BE2C (cell line): ENCODE data around the gene LDB2.

ENCODE experiments used
- DNase-seq: peaks from one replicate; pipeline ENCODE4 v3.0.0-alpha.2; 2020
- H3K27me3 ChIP-seq: fragments of 250-450 bp; sonication (Bioruptor Pico); 2 replicates; pipeline ENCODE4 v1.5.1; 2020; ENCODE audit warnings: mild to moderate bottlenecking
- H3K36me3 ChIP-seq: fragments of 250-450 bp; sonication (Bioruptor Pico); 2 replicates; pipeline ENCODE4 v1.5.1; 2020; ENCODE audit warnings: mild to moderate bottlenecking
- H3K4me1 ChIP-seq: fragments of 250-450 bp; sonication (Bioruptor Pico); 2 replicates; pipeline ENCODE4 v1.5.1; 2020
- H3K4me3 ChIP-seq: 2 replicates; pipeline ENCODE4 v1.5.1; 2011; ENCODE audit warnings: low read depth, low read length
- H3K9me3 ChIP-seq: fragments of 250-450 bp; sonication (Bioruptor Pico); 2 replicates; pipeline ENCODE4 v1.5.1; 2020
- TF ChIP-seq, protein P1 (sequence below): IDR thresholded peaks from 2 replicates; pipeline ENCODE4 v1.5.1; 2012; ENCODE audit warnings: mild to moderate bottlenecking, low read depth, low read length

Gene LDB2

GRCh38 chr4:16591272-16591826 is 307.1 kb downstream of the LDB2 start:
- TF ChIP-seq, protein P1, sequence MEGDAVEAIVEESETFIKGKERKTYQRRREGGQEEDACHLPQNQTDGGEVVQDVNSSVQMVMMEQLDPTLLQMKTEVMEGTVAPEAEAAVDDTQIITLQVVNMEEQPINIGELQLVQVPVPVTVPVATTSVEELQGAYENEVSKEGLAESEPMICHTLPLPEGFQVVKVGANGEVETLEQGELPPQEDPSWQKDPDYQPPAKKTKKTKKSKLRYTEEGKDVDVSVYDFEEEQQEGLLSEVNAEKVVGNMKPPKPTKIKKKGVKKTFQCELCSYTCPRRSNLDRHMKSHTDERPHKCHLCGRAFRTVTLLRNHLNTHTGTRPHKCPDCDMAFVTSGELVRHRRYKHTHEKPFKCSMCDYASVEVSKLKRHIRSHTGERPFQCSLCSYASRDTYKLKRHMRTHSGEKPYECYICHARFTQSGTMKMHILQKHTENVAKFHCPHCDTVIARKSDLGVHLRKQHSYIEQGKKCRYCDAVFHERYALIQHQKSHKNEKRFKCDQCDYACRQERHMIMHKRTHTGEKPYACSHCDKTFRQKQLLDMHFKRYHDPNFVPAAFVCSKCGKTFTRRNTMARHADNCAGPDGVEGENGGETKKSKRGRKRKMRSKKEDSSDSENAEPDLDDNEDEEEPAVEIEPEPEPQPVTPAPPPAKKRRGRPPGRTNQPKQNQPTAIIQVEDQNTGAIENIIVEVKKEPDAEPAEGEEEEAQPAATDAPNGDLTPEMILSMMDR = no peak

DNA sequence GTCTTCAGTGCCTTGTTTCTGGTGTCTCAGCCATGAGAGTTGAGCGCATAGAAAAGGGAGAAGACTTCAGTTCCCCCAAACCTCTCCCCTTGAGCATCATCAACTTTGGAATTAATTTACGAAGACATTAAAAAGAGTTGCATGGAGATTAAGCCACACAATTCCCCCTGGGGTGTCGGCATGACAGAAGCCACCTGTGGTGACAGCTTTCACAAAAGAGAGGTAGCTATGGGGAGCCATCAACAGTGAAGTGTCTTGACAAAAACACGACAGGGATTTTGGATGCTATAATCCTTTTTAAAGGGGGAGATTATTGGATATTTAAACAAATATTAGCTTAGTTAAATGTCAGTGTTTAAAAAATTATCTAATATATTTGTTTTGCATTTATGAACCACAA is 307.6 kb downstream of the LDB2 start:
- H3K4me3 ChIP-seq = no peak overlapping the region
- TF ChIP-seq, protein P1 = no peak
- no peaks in the 10 kb centered on the region for H3K27me3 ChIP-seq
- H3K9me3 ChIP-seq = no peaks in the 10 kb centered on the region
- peaks cover 2% of the 10 kb centered on the region; the same call in 1 of the 2 replicates for H3K4me1 ChIP-seq
- no peak for DNase-seq
- no peaks in the 10 kb centered on the region for H3K36me3 ChIP-seq

More at GRCh38 chr4:16591272-16591826, 307.1 kb downstream of the LDB2 start:
- Histone ChIP-seq H3K27me3 (no peaks in the 10 kb centered on the region), H3K9me3 (no peaks in the 10 kb centered on the region), H3K4me1 (peaks cover 2% of the 10 kb centered on the region; the same call in 1 of the 2 replicates), H3K36me3 (no peaks in the 10 kb centered on the region), H3K4me3 (no peak overlapping the region)
- DNase-seq = no peak

DNA sequence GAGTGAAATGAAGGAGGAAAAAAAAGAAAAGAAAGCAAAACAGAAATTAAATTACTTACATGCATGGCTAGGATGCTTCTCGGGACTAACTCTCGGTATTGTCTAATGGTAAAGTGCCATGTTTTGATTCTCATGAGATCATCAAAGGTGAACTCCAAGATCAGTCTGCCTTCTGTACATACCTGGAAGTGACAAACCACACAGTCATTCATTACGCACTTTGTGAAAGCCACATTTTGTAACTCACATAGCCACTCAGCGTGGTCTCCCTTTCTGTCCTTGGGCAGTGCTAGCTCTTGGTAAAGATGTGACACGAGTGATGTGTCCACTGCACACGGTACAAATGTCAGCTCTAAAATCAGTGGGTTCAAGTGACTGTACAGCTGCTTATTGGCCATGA is 309.8 kb downstream of the LDB2 start:
- TF ChIP-seq, protein P1 = no peak
- no peak for DNase-seq
- Histone ChIP-seq H3K9me3 (no peaks in the 10 kb centered on the region), H3K27me3 (no peaks in the 10 kb centered on the region), H3K4me3 (no peak overlapping the region), H3K36me3 (no peaks in the 10 kb centered on the region), H3K4me1 (peaks cover 2% of the 10 kb centered on the region; the same call in 1 of the 2 replicates)

DNA sequence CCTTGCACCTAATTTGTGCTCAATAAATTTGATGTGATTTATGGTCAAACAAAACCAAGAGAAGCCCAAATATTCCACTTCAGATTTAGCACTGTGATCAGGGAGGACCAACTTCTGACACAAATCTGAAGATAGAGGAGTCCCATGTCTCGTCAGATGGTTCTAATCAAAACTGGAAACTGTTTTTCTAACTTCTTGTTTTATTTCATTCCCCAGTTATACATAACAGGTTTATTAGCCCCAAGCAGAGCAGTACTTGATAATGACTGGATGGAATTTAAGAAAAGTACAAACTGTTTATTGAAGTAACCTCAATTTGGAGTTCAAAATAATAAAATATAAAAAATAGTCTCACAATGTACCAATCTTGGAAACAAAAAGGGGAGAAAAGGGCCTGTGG is 310.3 kb downstream of the LDB2 start:
- DNase-seq = no peak
- no peaks in the 10 kb centered on the region for H3K9me3 ChIP-seq
- TF ChIP-seq, protein P1 = no peak
- no peak overlapping the region for H3K4me3 ChIP-seq
- no peaks in the 10 kb centered on the region for H3K36me3 ChIP-seq
- peaks cover 2% of the 10 kb centered on the region; the same call in 1 of the 2 replicates for H3K4me1 ChIP-seq
- H3K27me3 ChIP-seq = no peaks in the 10 kb centered on the region

- Histone ChIP-seq H3K4me1 (no peaks in the 10 kb centered on the region), H3K9me3 (no peaks in the 10 kb centered on the region), H3K36me3 (no peaks in the 10 kb centered on the region), H3K27me3 (no peaks in the 10 kb centered on the region), H3K4me3 (no peak overlapping the region)
- no peak for DNase-seq
- TF ChIP-seq, protein P1 = no peak
Observed at GRCh38 chr4:16585053-16585452, 313.4 kb downstream of the LDB2 start.

- no peaks in the 10 kb centered on the region for H3K4me1 ChIP-seq
- no peak for DNase-seq
- no peaks in the 10 kb centered on the region for H3K36me3 ChIP-seq
- no peak overlapping the region for H3K4me3 ChIP-seq
- TF ChIP-seq, protein P1 = no peak
- H3K9me3 ChIP-seq = no peaks in the 10 kb centered on the region
- H3K27me3 ChIP-seq = no peaks in the 10 kb centered on the region
Observed at GRCh38 chr4:16583764-16584163, 314.7 kb downstream of the LDB2 start.
